K562 (cell line): ENCODE results near the gene SLC49A3. TPM values are rescaled to one million over a fixed set of nuclear protein-coding genes. Genes with fewer than 3 reads are reported as not detected.

Experiments used
- ATAC-seq: fragments of 200-7000 bp; cut with Tn5 transposase; 3 replicates; pipeline ENCODE4 v1.9.1; 2020; ENCODE audit warnings: moderate library complexity
- BruUV-seq: library from RNA; stranded (reverse); fragments of 400-500 nt; replicated peaks from 2 replicates; lab custom pipeline; 2021; lab: Mats Ljungman, UMichigan
- CTCF ChIA-PET: fragments of 300-600 bp; formaldehyde crosslinking; extraction: SDS; loops from one replicate; lab custom pipeline; 2021; ENCODE audit warnings: low intra/inter-chr PET ratio; lab: Yijun Ruan, JAX
- POLR2A ChIA-PET: fragments of 300-600, 350-650 bp; sonication (Branson Sonifier 250); formaldehyde crosslinking; extraction: SDS; loops from one replicate; lab custom pipeline; 2021; ENCODE audit warnings: antibody characterized with exemption, inconsistent platforms; lab: Yijun Ruan, JAX
- DNase-seq, 4 experiments: peaks; one replicate each; pipeline versions ENCODE4 v3.0.0 to v3.0.0-alpha.2; 2011 to 2018; ENCODE audit warnings: low spot score in 3 of 4, mixed read lengths in 3 of 4; ENCODE audit errors: extremely low read depth in 1 of 4
- FAIRE-seq: peaks from 2 replicates; lab custom pipeline; 2011; peaks lifted over from hg19 to GRCh38; lab: Jason Lieb, UNC
- H2AFZ ChIP-seq: 2 replicates; pipeline ENCODE4 v1.6.0; 2011; ENCODE audit warnings: low read depth, low read length, control low read depth, inconsistent platforms
- H3K27ac ChIP-seq: fragments of 200-600 bp; 3 replicates; pipeline ENCODE4 v1.8.0; 2011; ENCODE audit warnings: low read depth, mild to moderate bottlenecking, control low read depth, inconsistent platforms, low read length, moderate library complexity, mixed read lengths; ENCODE audit errors: extremely low read depth
- H3K27me3 ChIP-seq, 2 experiments: fragments of 300-600 bp in 1 of 2; 2 replicates in 1 of 2; 3 replicates in 1 of 2; pipeline versions ENCODE4 v1.6.0 to v1.8.0; 2011; ENCODE audit warnings: inconsistent platforms in 2 of 2, low read length in 2 of 2, mild to moderate bottlenecking in 1 of 2, mixed read lengths in 1 of 2, moderate library complexity in 1 of 2; ENCODE audit not compliant: control insufficient read depth in 2 of 2, insufficient read depth in 2 of 2
- H3K36me3 ChIP-seq: fragments of 300-600 bp; 3 replicates; pipeline ENCODE4 v1.8.0; 2011; ENCODE audit warnings: mild to moderate bottlenecking, low read length, inconsistent platforms; ENCODE audit not compliant: control insufficient read depth, insufficient read depth
- H3K4me1 ChIP-seq, 2 experiments: fragments of 200-600 bp in 1 of 2; replicated peaks in 1 of 2; 2 replicates in 1 of 2; 3 replicates in 1 of 2; pipeline versions ENCODE4 v1.5.1 to v1.8.0; 2011; ENCODE audit warnings: inconsistent platforms in 2 of 2, low read length in 2 of 2, mild to moderate bottlenecking in 1 of 2, mixed read lengths in 1 of 2, moderate library complexity in 1 of 2; ENCODE audit not compliant: control insufficient read depth in 2 of 2, insufficient read depth in 2 of 2
- H3K4me2 ChIP-seq: 2 replicates; pipeline ENCODE4 v1.6.1; 2011; ENCODE audit warnings: low read length, control low read depth, inconsistent platforms, mixed read lengths; ENCODE audit not compliant: insufficient read depth
- H3K4me3 ChIP-seq: fragments of 200-600 bp; sonication (generic), shearing (Covaris generic); 2 replicates; pipeline ENCODE4 v1.5.1; 2016; ENCODE audit warnings: control low read depth, inconsistent platforms
- H3K79me2 ChIP-seq: fragments of 200-600 bp; 3 replicates; pipeline ENCODE4 v1.8.0; 2011; ENCODE audit warnings: low read length, inconsistent platforms; ENCODE audit not compliant: control insufficient read depth, insufficient read depth
- H3K9ac ChIP-seq, 2 experiments: 2 replicates each; pipeline versions ENCODE4 v1.6.0 to v1.6.1; 2011; ENCODE audit warnings: low read depth in 2 of 2, low read length in 2 of 2, control low read depth in 1 of 2, inconsistent platforms in 1 of 2, mild to moderate bottlenecking in 1 of 2, mixed read lengths in 1 of 2; ENCODE audit not compliant: insufficient read depth in 1 of 2
- H3K9me1 ChIP-seq: one replicate; pipeline ENCODE4 v1.6.0; 2011; ENCODE audit warnings: inconsistent platforms, mild to moderate bottlenecking, low read length, moderate library complexity; ENCODE audit not compliant: control insufficient read depth, insufficient read depth
- H3K9me3 ChIP-seq: replicated peaks from 2 replicates; pipeline ENCODE4 v1.5.1; 2011; ENCODE audit warnings: low read depth, low read length, inconsistent platforms; ENCODE audit not compliant: control insufficient read depth, insufficient read depth
- H4K20me1 ChIP-seq: replicated peaks from 2 replicates; pipeline ENCODE4 v1.6.1; 2011; ENCODE audit warnings: low read length, inconsistent platforms, mixed read lengths; ENCODE audit not compliant: control insufficient read depth, insufficient read depth
- CHD7 ChIP-seq: fragments of 200-600 bp; sonication (generic); IDR thresholded peaks from one replicate; pipeline ENCODE4 v1.6.1; 2012; ENCODE audit warnings: mild to moderate bottlenecking, low read depth, low read length, inconsistent platforms
- HNRNPUL1 ChIP-seq: fragments of 200-400 bp; formaldehyde crosslinking; IDR thresholded peaks from 2 replicates; pipeline ENCODE4 v1.6.1; 2017; ENCODE audit warnings: low read length
- KDM4B ChIP-seq, 2 experiments: fragments of 450-650 bp in 1 of 2; sonication (generic) in 1 of 2; IDR thresholded peaks; 2 replicates each; pipeline ENCODE4 v1.6.1; 2016 to 2017; ENCODE audit warnings: borderline replicate concordance in 2 of 2, antibody characterized with exemption in 1 of 2, low read depth in 1 of 2, mild to moderate bottlenecking in 1 of 2
- MAZ ChIP-seq, 2 experiments: fragments of 450-650 bp in 1 of 2; sonication (generic) in 1 of 2; formaldehyde crosslinking; IDR thresholded peaks in 1 of 2; conservative IDR thresholded peaks in 1 of 2; 2 replicates each; pipeline versions ENCODE4 v1.4.0 to v1.5.0; 2020; ENCODE audit warnings: mild to moderate bottlenecking in 1 of 2, missing genetic modification reagents in 1 of 2
- WGBS: fragments of 100-300 bp; shearing (Covaris generic); methylation state at CpG from one replicate; pipeline ENCODE4 v1.1.6; 2016; ENCODE audit warnings: low coverage, mixed read lengths; ENCODE audit not compliant: insufficient coverage; ENCODE audit errors: missing lambda C conversion rate; 5-methylcytosine and 5-hydroxymethylcytosine counted together
- in situ Hi-C: fragments of 300-500 bp; cut with MboI; formaldehyde crosslinking; loops from 4 replicates; pipeline ENCODE4 v1.15.0; 2018; ENCODE audit warnings: inconsistent platforms, mixed read lengths
- intact Hi-C: fragments of 100-400 bp; cut with micrococcal nuclease; formaldehyde crosslinking; loops from 2 replicates; pipeline ENCODE4 v1.14.2; 2022
- polyA plus RNA-seq, 8 experiments: library from polyadenylated mRNA; depleted of rRNA in 4 of 8; stranded (reverse) in 5 of 8; unstranded in 3 of 8; fragments of >200 nt; fragmentation: Nextera tagmentation in 2 of 8; fragmentation: Illumina TruSeq in 1 of 8; extraction: Ambion mirVana in 2 of 8; extraction: Trizol in 1 of 8; gene quantifications; 2 replicates each; pipeline versions ENCODE4 v1.2.1 to v1.2.3, GENCODE V29; 2011 to 2014; ENCODE audit warnings: inconsistent platforms in 1 of 8, missing spikeins in 1 of 8
- total RNA-seq, 7 experiments: library from RNA; depleted of rRNA in 6 of 7; stranded (reverse); fragments of >200 nt in 6 of 7; fragmentation: Illumina TruSeq in 2 of 7; extraction: Trizol in 2 of 7; gene quantifications; 2 replicates each; pipeline versions ENCODE4 v1.2.1 to v1.2.3, GENCODE V29; 2011 to 2021; ENCODE audit warnings: low replicate concordance in 1 of 7
- TF ChIP-seq, protein P1 (sequence below), 2 experiments: IDR thresholded peaks in 1 of 2; conservative IDR thresholded peaks in 1 of 2; 2 replicates each; pipeline ENCODE4 v1.6.1; 2016; ENCODE audit warnings: low read depth in 2 of 2, mild to moderate bottlenecking in 1 of 2, missing compliant biosample characterization in 1 of 2, missing genetic modification characterization in 1 of 2, moderate library complexity in 1 of 2
- TF ChIP-seq, protein P2 (sequence below): fragments of 250-450 bp; sonication (Bioruptor Pico); IDR thresholded peaks from 2 replicates; pipeline ENCODE4 v1.6.1; 2021; ENCODE audit warnings: mild to moderate bottlenecking

Gene SLC49A3
- total and polyA plus RNA-seq, 9 of the 15 experiments (the other 6 are each of a cell fraction or from before 2014, with no cell fraction given), result 0.24 to 0.41 TPM; not detected in 7

- Histone ChIP-seq H3K4me2 (no peak overlapping the region), H3K9me1 (no peaks in the 10 kb centered on the region), H4K20me1 (no peaks in the 10 kb centered on the region; the same call in 1 of the 2 replicates), H3K36me3 (peaks cover 16% of the 10 kb centered on the region; the same call in 2 of the 3 replicates), H3K4me3 (no peak overlapping the region), H3K27me3 (no peaks in the 10 kb centered on the region), H2AFZ (no peak overlapping the region), H3K9me3 (peaks cover 1% of the 10 kb centered on the region), H3K9ac (no peak overlapping the region), H3K79me2 (peaks cover 68% of the 10 kb centered on the region), H3K27ac (no peak overlapping the region), H3K4me1 (peaks cover 12 to 65% of the 10 kb centered on the region in 2 experiments)
- DNase-seq, result no peak
- ChIA-PET POLR2A (no interaction called here), CTCF (no interaction called here)
- in situ Hi-C loops (no loop called here), intact Hi-C loops (no loop called here)
- no TSS peak for BruUV-seq
- FAIRE-seq, result no peak
- WGBS, result 97% methylated on average over 12 of the region's 47 CpGs
- ATAC-seq, result no peak
- TF ChIP-seq, protein P1, sequence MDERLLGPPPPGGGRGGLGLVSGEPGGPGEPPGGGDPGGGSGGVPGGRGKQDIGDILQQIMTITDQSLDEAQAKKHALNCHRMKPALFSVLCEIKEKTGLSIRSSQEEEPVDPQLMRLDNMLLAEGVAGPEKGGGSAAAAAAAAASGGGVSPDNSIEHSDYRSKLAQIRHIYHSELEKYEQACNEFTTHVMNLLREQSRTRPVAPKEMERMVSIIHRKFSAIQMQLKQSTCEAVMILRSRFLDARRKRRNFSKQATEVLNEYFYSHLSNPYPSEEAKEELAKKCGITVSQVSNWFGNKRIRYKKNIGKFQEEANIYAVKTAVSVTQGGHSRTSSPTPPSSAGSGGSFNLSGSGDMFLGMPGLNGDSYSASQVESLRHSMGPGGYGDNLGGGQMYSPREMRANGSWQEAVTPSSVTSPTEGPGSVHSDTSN (CRISPR knock-in tag; IDR thresholded peaks at IDR 0.05; ENCODE audit: low read depth), result no peak
- TF ChIP-seq, protein P1 (tag; conservative IDR thresholded peaks at IDR 0.05; ENCODE audit: low read depth), result no peak
- TF ChIP-seq KDM4B (IDR thresholded peaks at IDR 0.05; ENCODE audit: borderline replicate concordance in 2 of 2, low read depth in 1 of 2) (no peak), CHD7 (no peak), HNRNPUL1 (no peak), MAZ (CRISPR knock-in tag; conservative IDR thresholded peaks at IDR 0.05 in 1 of 2, IDR thresholded peaks at IDR 0.05 in 1 of 2) (no peak)
- TF ChIP-seq, protein P2, sequence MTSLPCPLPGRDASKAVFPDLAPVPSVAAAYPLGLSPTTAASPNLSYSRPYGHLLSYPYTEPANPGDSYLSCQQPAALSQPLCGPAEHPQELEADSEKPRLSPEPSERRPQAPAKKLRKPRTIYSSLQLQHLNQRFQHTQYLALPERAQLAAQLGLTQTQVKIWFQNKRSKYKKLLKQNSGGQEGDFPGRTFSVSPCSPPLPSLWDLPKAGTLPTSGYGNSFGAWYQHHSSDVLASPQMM (CRISPR knock-in tag), result no peak
These were observed 33.3 kb upstream of the SLC49A3 start for GRCh38 chr4:722169-722725.
